Retinal pigment epithelial cell (primary cell): ENCODE data around the gene LCOR.
A peak's percentile ranks its signal among the peaks of the same experiment; 100 is the strongest.

Experiments used
- DNase-seq: peaks from one replicate; pipeline ENCODE4 v3.0.0-alpha.2; 2010; ENCODE audit warnings: low read depth
- H3K4me3 ChIP-seq: 2 replicates; pipeline ENCODE4 v1.5.1; 2011; ENCODE audit warnings: mild to moderate bottlenecking, low read length, control low read depth, moderate library complexity
- TF ChIP-seq, protein P1 (sequence below): conservative IDR thresholded peaks from 2 replicates; pipeline ENCODE4 v1.5.1; 2011; ENCODE audit warnings: low read depth, low read length, control low read depth, inconsistent platforms

Gene LCOR

DNA sequence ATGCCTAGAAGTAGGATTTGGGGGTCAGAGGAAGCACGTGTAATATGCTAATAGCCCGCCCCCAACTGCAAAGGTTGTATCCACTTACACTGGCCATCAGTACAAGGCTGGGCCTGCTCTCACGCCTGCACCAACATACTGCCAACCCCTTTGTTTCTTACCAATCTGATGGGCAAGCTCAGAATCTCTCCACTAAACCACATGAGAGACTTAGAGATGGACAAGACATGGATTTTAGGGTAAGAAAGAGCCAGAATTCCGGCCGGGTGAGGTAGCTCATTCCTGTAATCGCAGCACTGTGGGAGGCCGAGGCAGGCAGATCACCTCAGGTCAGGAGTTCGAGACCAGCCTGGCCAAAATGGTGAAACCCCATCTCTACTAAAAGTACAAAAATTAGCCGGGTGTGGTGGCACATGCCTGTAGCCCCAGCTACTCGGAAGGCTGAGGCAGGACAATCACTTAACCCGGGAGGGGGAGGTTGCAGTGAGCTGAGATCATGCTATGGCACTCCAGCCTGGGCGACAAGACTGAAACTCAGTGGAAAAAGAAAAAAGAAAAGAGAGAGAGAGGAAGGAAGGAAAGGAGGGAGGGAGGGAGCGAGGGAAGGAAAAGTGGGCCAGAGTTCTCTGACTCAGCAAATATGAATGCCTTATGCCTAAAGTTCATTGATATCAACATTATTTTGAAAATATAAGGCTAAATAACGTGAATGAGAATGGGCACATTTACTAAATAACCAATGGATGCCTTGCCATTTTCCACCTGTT is 191.5 kb downstream of the LCOR start:
- no peak for DNase-seq
- TF ChIP-seq, protein P1, sequence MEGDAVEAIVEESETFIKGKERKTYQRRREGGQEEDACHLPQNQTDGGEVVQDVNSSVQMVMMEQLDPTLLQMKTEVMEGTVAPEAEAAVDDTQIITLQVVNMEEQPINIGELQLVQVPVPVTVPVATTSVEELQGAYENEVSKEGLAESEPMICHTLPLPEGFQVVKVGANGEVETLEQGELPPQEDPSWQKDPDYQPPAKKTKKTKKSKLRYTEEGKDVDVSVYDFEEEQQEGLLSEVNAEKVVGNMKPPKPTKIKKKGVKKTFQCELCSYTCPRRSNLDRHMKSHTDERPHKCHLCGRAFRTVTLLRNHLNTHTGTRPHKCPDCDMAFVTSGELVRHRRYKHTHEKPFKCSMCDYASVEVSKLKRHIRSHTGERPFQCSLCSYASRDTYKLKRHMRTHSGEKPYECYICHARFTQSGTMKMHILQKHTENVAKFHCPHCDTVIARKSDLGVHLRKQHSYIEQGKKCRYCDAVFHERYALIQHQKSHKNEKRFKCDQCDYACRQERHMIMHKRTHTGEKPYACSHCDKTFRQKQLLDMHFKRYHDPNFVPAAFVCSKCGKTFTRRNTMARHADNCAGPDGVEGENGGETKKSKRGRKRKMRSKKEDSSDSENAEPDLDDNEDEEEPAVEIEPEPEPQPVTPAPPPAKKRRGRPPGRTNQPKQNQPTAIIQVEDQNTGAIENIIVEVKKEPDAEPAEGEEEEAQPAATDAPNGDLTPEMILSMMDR: no peak
- no peak overlapping the region for H3K4me3 ChIP-seq

DNA sequence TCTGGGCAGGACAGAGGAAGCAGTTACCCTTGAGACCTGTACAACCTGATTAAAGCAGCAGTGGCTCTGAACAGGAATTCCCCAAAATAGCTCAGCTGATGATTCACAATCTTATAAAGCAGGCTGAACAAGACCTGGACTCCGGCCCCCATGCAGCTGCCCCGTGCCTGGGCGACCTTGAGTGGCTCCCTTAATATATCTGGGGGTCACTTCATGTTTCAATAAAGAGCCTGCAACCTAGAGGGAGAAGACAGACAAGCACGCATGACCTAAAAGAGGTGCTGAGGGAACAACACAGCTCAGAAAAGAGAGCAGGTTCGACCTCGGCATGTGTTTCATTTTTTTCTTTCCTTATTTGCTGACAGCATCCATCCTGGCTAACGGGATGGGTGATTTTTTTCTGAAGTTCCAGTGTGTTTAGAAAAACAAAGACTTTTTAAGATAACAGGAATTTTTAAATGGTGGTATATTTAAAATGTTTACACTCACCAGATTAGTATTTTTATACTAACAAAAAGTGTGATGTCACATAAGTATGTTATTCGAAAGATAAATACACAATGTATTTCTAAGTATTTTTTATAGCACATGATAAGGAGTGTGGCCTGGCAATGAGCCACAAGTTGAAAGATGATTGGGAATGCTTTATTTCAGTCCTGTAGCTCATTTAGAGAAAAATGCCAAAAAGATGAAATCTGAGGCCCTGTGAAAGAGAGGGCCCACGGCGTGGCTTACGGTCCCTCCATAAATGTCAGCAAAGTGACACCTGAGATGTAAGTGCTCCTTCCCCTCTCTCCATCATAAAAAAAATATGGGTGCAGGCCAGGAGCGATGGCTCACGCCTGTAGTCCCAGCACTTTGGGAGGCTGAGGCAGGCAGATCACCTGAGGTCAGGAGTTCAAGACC is 192.3 kb downstream of the LCOR start:
- TF ChIP-seq, protein P1: no peak
- H3K4me3 ChIP-seq: no peak overlapping the region
- peak; percentile 25 for DNase-seq

DNA sequence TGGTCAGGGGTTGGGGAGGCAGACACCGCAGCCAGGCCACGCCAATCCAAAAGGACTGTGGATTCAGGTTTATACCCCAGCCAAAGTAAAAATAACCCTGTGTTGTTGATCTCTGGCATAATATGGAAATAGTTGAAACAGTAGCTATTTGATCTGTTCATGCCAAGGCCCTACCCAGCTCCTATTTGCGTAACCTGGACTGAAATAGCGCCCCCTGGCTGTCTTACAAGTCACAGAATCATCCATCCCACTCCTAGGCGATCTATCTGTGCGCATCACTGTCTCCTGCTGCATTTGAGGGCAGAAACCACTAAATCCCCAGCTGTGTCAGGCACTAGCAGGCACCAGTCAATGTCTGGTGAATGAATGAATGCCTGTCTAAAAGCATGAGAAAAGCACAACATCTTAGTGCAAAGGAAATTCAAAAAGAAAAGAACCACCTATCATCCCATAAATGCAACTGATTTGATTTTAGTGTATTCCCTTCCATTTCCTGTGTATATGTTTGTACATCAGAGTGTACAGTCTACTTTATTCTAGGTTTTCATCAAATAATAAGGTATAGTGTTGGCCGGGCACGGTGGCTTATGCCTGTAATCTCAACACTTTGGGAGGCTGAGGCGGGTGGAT is 193.6 kb downstream of the LCOR start:
- DNase-seq: no peak
- TF ChIP-seq, protein P1: peak; percentile 57
- no peak overlapping the region for H3K4me3 ChIP-seq

DNA sequence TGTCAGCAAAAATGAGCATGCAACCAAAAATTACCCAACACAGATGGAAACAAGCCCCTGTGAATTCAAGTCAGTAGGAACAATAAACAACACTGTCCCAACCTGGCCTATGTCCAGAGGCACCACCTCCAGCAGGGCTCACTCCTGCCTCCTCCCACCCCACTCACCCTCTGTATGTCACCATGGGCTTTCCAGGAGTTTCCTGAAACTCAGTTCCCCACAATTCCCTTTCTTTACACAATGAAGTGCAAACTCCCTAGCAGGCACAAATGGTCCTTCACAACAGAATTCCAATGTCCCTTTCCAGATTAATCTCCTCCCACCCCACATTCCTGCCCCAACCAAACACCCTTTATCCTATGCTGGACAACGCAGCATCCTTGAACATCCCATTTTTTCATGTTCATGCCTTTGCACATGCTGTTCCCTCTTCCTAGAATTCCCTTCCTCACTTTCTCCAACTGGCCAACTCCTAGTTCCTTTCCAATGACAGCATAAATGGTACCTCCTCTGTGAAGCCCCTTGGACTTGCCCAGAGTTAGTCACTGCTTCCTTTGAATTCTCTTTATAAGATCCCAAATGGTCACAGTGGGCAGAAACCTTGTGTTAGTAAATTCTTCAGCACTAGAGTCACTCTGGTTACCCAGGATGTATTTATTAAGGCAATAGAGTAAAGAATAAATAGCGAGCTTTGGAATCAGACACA is 196.2 kb downstream of the LCOR start:
- no peak for DNase-seq
- TF ChIP-seq, protein P1: no peak
- no peak overlapping the region for H3K4me3 ChIP-seq

DNA sequence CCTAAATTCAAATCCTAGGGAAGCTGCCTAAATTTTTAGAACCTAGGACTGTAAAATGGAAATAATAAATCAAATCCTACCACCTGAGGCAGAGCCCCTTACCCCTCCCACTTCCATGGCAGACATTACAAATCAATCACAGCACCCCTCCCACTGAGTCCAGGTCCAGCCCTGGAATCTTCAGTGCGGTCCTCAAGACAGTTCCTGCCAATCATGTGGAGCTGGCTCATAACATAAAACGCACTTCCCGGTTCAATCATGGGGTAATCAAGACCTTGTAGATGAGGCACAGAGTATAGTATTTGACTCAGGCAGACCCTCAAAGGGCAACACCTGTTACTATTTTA is 196.7 kb downstream of the LCOR start:
- no peak for DNase-seq
- TF ChIP-seq, protein P1: no peak
- H3K4me3 ChIP-seq: no peak overlapping the region

DNA sequence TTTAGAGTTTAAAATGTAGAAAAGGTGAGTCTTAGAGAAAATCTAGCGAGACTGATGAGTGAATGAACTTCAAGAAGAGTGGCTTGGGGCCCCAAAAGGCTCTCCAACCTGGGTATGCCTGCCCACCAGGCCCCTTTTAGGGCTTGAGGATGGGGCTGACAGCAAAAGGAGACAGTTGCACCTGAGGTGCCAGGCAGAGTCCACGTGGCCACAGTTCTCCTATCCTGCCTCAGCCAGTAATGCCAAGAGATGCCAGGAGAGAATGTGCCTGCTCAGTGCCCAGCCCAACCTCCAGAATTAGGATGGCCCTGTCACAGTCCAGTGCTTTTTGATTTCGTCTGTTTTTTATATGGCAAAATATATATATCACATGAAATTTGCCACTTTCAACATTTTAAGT is 197.2 kb downstream of the LCOR start:
- TF ChIP-seq, protein P1: no peak
- no peak for DNase-seq
- H3K4me3 ChIP-seq: no peak overlapping the region
